Neuronal stem cell (in vitro differentiated cells): ENCODE data around the gene CORO2B.

ENCODE experiments used
- DNase-seq: peaks from one replicate; pipeline ENCODE4 v3.0.0-alpha.2; 2013; ENCODE audit warnings: low spot score
- H2AFZ ChIP-seq: one replicate; pipeline ENCODE4 v1.6.1; 2013; ENCODE audit warnings: mild to moderate bottlenecking, low read length, inconsistent platforms
- H2AK5ac ChIP-seq: 2 replicates; pipeline ENCODE4 v1.6.1; 2013; ENCODE audit warnings: low read depth, mild to moderate bottlenecking, inconsistent platforms, low read length, moderate library complexity, mixed read lengths
- H2BK120ac ChIP-seq: 2 replicates; pipeline ENCODE4 v1.6.1; 2013; ENCODE audit warnings: low read depth, mild to moderate bottlenecking, inconsistent platforms, low read length, moderate library complexity, mixed read lengths
- H2BK12ac ChIP-seq: one replicate; pipeline ENCODE4 v1.6.1; 2013; ENCODE audit warnings: low read length, inconsistent platforms
- H2BK15ac ChIP-seq: 2 replicates; pipeline ENCODE4 v1.6.1; 2013; ENCODE audit warnings: mild to moderate bottlenecking, low read length, inconsistent platforms, mixed read lengths
- H2BK5ac ChIP-seq: one replicate; pipeline ENCODE4 v1.6.1; 2013; ENCODE audit warnings: inconsistent platforms, mild to moderate bottlenecking, low read length, moderate library complexity
- H3K14ac ChIP-seq: one replicate; pipeline ENCODE4 v1.6.1; 2013; ENCODE audit warnings: low read length, inconsistent platforms
- H3K18ac ChIP-seq: 2 replicates; pipeline ENCODE4 v1.6.1; 2013; ENCODE audit warnings: low read length, inconsistent platforms
- H3K23ac ChIP-seq: 2 replicates; pipeline ENCODE4 v1.6.1; 2013; ENCODE audit warnings: low read depth, mild to moderate bottlenecking, mixed read lengths, low read length, inconsistent platforms; ENCODE audit not compliant: poor library complexity
- H3K27ac ChIP-seq: replicated peaks from 3 replicates; pipeline ENCODE4 v1.5.1; 2013; ENCODE audit warnings: low read length, inconsistent platforms
- H3K27me3 ChIP-seq, 3 experiments: 2 replicates each; pipeline ENCODE4 v1.6.1; 2013; ENCODE audit warnings: low read length in 3 of 3, mild to moderate bottlenecking in 2 of 3, inconsistent platforms in 1 of 3, low read depth in 1 of 3, mixed read lengths in 1 of 3, moderate library complexity in 1 of 3; ENCODE audit not compliant: control insufficient read depth in 3 of 3, insufficient read depth in 3 of 3
- H3K36me3 ChIP-seq, 2 donors: replicated peaks in 1 of 2; 2 replicates each; pipeline ENCODE4 v1.6.1; 2013; ENCODE audit warnings: low read length in 2 of 2; ENCODE audit not compliant: control insufficient read depth in 2 of 2, insufficient read depth in 2 of 2
- H3K4ac ChIP-seq: 2 replicates; pipeline ENCODE4 v1.6.1; 2013; ENCODE audit warnings: inconsistent platforms, mild to moderate bottlenecking, low read length, moderate library complexity
- H3K4me1 ChIP-seq, 2 donors: 1 replicate in 1 of 2; 2 replicates in 1 of 2; pipeline ENCODE4 v1.6.1; 2013; ENCODE audit warnings: low read length in 2 of 2, low read depth in 1 of 2; ENCODE audit not compliant: control insufficient read depth in 2 of 2, insufficient read depth in 1 of 2
- H3K4me2 ChIP-seq: one replicate; pipeline ENCODE4 v1.6.1; 2013; ENCODE audit warnings: mild to moderate bottlenecking, low read length, inconsistent platforms; ENCODE audit not compliant: insufficient read depth, poor library complexity, severe bottlenecking
- H3K4me3 ChIP-seq, 2 donors: 2 replicates each; pipeline ENCODE4 v1.5.1; 2013; ENCODE audit warnings: low read length in 2 of 2, mild to moderate bottlenecking in 2 of 2, inconsistent platforms in 1 of 2, moderate library complexity in 1 of 2
- H3K79me1 ChIP-seq: one replicate; pipeline ENCODE4 v1.6.1; 2013; ENCODE audit warnings: low read depth, mild to moderate bottlenecking, inconsistent platforms, low read length, moderate library complexity
- H3K9ac ChIP-seq: one replicate; pipeline ENCODE4 v1.6.1; 2013; ENCODE audit warnings: mild to moderate bottlenecking, low read depth, low read length, inconsistent platforms; ENCODE audit not compliant: poor library complexity
- H3K9me3 ChIP-seq, 2 donors: replicated peaks in 1 of 2; 2 replicates each; pipeline versions ENCODE3 to v1.6.1; 2013; ENCODE audit warnings: low read length in 2 of 2, mild to moderate bottlenecking in 2 of 2, inconsistent platforms in 1 of 2, low read depth in 1 of 2, mixed read lengths in 1 of 2, moderate library complexity in 1 of 2; ENCODE audit not compliant: control insufficient read depth in 2 of 2, insufficient read depth in 1 of 2
- H4K8ac ChIP-seq: one replicate; pipeline ENCODE4 v1.6.1; 2013; ENCODE audit warnings: low read depth, mild to moderate bottlenecking, inconsistent platforms, low read length, moderate library complexity
- H4K91ac ChIP-seq: one replicate; pipeline ENCODE4 v1.6.1; 2013; ENCODE audit warnings: low read length, low read depth, mild to moderate bottlenecking, inconsistent platforms; ENCODE audit not compliant: poor library complexity
- WGBS, 2 donors: extraction: QIAGEN DNeasy Blood & Tissue Kit; methylation state at CpG; one replicate each; pipeline ENCODE4 v1.1.7; 2013; ENCODE audit warnings: missing lambda C conversion rate in 2 of 2, mixed read lengths in 1 of 2; ENCODE audit not compliant: insufficient read length in 2 of 2, insufficient replicate concordance in 1 of 2; ENCODE audit errors: extremely low coverage in 2 of 2; 5-methylcytosine and 5-hydroxymethylcytosine counted together

The CORO2B gene

DNA sequence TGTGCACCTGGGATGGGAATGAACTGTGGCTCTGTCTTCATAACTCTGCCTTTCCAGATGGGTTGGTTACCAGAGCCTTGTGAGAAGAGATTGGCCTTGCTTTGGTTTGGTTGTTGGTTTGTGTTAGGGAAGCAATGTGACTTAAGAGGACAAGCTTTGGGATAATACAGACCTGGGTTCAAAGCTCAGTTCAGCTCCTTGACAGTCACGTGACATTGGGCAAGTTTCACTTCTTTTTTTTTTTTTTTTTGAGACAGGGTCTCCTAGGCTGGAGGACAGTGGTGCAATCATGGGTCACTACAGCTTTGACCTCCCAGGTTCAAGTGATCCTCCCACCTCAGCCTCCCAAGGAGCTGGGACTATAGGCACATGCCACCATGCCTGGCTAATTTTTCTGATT is 42.7 kb downstream of the CORO2B start:
- Histone ChIP-seq H3K4me3 (no peak overlapping the region), H2BK120ac (no peak overlapping the region), H3K18ac (no peak overlapping the region), H3K4ac (no peak overlapping the region), H3K4me2 (no peak overlapping the region), H3K9ac (no peak overlapping the region), H3K27ac (no peak overlapping the region), H3K36me3 (no peaks in the 10 kb centered on the region), H2BK5ac (no peak overlapping the region), H2BK12ac (no peak overlapping the region), H3K23ac (no peak overlapping the region), H2AFZ (no peak overlapping the region), H4K8ac (no peak overlapping the region), H3K79me1 (no peaks in the 10 kb centered on the region), H3K9me3 (no peaks in the 10 kb centered on the region), H4K91ac (no peak overlapping the region), H3K27me3 (no peaks in the 10 kb centered on the region), H3K4me1 (peaks cover 11 to 12% of the 10 kb centered on the region in 2 donors), H2BK15ac (no peak overlapping the region), H2AK5ac (no peak overlapping the region), H3K14ac (no peak overlapping the region)
- WGBS, 2 donors: no CpG with 5 or more reads among the region's 1 CpG
- DNase-seq: no peak

DNA sequence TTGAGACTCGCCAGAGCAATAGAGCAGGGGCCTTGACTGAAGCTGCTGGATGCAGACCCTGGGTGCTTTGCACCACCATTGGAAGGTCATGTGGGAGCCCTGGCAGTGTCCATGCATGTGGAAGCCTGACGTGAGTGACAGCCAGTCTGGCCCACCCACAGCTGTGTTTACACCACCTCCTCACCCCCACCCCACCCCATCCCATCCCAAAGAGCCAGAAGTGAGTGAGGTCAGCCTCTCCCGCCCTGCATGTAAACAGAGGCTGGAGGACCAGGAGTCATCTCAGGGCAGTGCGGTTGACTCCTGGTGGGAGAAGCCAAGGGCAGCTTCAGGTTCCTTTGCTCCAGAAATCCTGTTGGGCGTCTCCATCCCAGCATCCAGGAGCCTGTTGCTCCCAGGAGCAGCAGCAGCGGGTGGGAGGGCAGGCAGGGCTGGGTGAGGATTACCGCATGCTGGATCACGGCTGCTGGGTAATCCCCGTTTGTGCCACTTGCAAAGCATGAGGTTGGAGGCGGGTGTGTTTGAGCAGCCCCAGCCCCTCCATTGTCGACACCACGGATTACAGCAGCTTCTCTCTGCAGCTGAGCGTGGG is 44.6 kb downstream of the CORO2B start:
- no peak overlapping the region for H3K9ac ChIP-seq
- no peak for DNase-seq
- no peak overlapping the region for H4K8ac ChIP-seq
- no peak overlapping the region for H3K4me3 ChIP-seq
- no peaks in the 10 kb centered on the region for H3K36me3 ChIP-seq
- H2BK120ac ChIP-seq: no peak overlapping the region
- H4K91ac ChIP-seq: no peak overlapping the region
- no peak overlapping the region for H2BK12ac ChIP-seq
- H3K14ac ChIP-seq: no peak overlapping the region
- H3K4me1 ChIP-seq: peaks cover 13% of the 10 kb centered on the region in 2 donors
- no peak overlapping the region for H2BK5ac ChIP-seq
- H3K27ac ChIP-seq: no peak overlapping the region
- no peaks in the 10 kb centered on the region for H3K79me1 ChIP-seq
- no peaks in the 10 kb centered on the region for H3K9me3 ChIP-seq
- no peak overlapping the region for H3K23ac ChIP-seq
- H3K4ac ChIP-seq: no peak overlapping the region
- no CpG with 5 or more reads among the region's 13 CpGs for WGBS, 2 donors
- H3K27me3 ChIP-seq: no peaks in the 10 kb centered on the region
- H2AK5ac ChIP-seq: no peak overlapping the region
- peak overlapping the region; percentile 63 for H3K18ac ChIP-seq
- no peak overlapping the region for H2AFZ ChIP-seq
- no peak overlapping the region for H2BK15ac ChIP-seq
- H3K4me2 ChIP-seq: no peak overlapping the region

- Histone ChIP-seq H2AFZ (no peak overlapping the region), H3K4me3 (no peak overlapping the region), H3K79me1 (no peaks in the 10 kb centered on the region), H4K91ac (no peak overlapping the region), H3K36me3 (no peaks in the 10 kb centered on the region), H3K18ac (no peak overlapping the region), H3K23ac (no peak overlapping the region), H2AK5ac (no peak overlapping the region), H3K14ac (no peak overlapping the region), H3K27ac (no peak overlapping the region), H3K9me3 (no peaks in the 10 kb centered on the region), H2BK5ac (no peak overlapping the region), H2BK12ac (no peak overlapping the region), H3K4me2 (no peak overlapping the region), H3K4me1 (peaks cover 12% of the 10 kb centered on the region in 2 donors), H3K27me3 (no peaks in the 10 kb centered on the region), H3K9ac (no peak overlapping the region), H2BK120ac (no peak overlapping the region), H4K8ac (no peak overlapping the region), H3K4ac (no peak overlapping the region), H2BK15ac (no peak overlapping the region)
- no CpG with 5 or more reads among the region's 4 CpGs for WGBS, 2 donors
- no peak for DNase-seq
Measured at GRCh38 chr15:68625853-68626252, 47.1 kb downstream of the CORO2B start.

- Histone ChIP-seq H3K4me2 (no peak overlapping the region), H3K23ac (no peak overlapping the region), H3K4ac (no peak overlapping the region), H3K4me3 (no peak overlapping the region), H3K14ac (no peak overlapping the region), H3K4me1 (peaks cover 7 to 8% of the 10 kb centered on the region in 2 donors), H2AFZ (no peak overlapping the region), H2BK15ac (no peak overlapping the region), H3K36me3 (no peaks in the 10 kb centered on the region), H3K79me1 (no peaks in the 10 kb centered on the region), H3K18ac (no peak overlapping the region), H4K8ac (no peak overlapping the region), H2BK5ac (no peak overlapping the region), H2BK12ac (no peak overlapping the region), H3K9ac (no peak overlapping the region), H2AK5ac (peak overlapping the region; percentile 59), H3K9me3 (no peaks in the 10 kb centered on the region), H2BK120ac (no peak overlapping the region), H3K27ac (no peak overlapping the region), H3K27me3 (no peaks in the 10 kb centered on the region), H4K91ac (no peak overlapping the region)
- no peak for DNase-seq
- no CpG with 5 or more reads among the region's 3 CpGs for WGBS, 2 donors
Measured at GRCh38 chr15:68626283-68626682, 47.5 kb downstream of the CORO2B start.
